ENCODE measurements around the gene DHRS7. TPM values are rescaled to one million over a fixed set of nuclear protein-coding genes. Genes with fewer than 3 reads are reported as not detected.

The DHRS7 gene
- total and polyA plus RNA-seq, 2 experiments from 2014 or later = 39.3 to 39.4 TPM

DNA sequence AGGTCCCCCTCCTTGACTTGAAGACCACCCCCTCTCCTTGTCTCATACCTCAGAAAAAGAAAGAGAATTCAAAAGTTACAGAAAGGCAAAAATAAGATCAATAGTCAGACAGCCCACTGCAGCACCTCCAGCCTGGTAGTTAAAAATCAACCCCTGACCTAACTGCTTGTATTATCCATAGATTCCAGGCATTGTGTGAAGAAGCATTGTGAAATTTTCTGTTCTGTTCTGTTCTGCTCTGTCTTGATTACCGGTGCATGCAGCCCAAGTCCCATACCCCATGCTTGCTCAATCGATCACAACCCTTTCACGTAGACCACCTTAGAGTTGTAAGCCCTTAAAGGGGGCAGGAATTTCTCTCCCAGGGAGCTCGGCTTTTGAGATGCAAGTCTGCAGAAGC, 5.8 kb upstream of the DHRS7 start (continued):
- TF ChIP-seq, protein P1, sequence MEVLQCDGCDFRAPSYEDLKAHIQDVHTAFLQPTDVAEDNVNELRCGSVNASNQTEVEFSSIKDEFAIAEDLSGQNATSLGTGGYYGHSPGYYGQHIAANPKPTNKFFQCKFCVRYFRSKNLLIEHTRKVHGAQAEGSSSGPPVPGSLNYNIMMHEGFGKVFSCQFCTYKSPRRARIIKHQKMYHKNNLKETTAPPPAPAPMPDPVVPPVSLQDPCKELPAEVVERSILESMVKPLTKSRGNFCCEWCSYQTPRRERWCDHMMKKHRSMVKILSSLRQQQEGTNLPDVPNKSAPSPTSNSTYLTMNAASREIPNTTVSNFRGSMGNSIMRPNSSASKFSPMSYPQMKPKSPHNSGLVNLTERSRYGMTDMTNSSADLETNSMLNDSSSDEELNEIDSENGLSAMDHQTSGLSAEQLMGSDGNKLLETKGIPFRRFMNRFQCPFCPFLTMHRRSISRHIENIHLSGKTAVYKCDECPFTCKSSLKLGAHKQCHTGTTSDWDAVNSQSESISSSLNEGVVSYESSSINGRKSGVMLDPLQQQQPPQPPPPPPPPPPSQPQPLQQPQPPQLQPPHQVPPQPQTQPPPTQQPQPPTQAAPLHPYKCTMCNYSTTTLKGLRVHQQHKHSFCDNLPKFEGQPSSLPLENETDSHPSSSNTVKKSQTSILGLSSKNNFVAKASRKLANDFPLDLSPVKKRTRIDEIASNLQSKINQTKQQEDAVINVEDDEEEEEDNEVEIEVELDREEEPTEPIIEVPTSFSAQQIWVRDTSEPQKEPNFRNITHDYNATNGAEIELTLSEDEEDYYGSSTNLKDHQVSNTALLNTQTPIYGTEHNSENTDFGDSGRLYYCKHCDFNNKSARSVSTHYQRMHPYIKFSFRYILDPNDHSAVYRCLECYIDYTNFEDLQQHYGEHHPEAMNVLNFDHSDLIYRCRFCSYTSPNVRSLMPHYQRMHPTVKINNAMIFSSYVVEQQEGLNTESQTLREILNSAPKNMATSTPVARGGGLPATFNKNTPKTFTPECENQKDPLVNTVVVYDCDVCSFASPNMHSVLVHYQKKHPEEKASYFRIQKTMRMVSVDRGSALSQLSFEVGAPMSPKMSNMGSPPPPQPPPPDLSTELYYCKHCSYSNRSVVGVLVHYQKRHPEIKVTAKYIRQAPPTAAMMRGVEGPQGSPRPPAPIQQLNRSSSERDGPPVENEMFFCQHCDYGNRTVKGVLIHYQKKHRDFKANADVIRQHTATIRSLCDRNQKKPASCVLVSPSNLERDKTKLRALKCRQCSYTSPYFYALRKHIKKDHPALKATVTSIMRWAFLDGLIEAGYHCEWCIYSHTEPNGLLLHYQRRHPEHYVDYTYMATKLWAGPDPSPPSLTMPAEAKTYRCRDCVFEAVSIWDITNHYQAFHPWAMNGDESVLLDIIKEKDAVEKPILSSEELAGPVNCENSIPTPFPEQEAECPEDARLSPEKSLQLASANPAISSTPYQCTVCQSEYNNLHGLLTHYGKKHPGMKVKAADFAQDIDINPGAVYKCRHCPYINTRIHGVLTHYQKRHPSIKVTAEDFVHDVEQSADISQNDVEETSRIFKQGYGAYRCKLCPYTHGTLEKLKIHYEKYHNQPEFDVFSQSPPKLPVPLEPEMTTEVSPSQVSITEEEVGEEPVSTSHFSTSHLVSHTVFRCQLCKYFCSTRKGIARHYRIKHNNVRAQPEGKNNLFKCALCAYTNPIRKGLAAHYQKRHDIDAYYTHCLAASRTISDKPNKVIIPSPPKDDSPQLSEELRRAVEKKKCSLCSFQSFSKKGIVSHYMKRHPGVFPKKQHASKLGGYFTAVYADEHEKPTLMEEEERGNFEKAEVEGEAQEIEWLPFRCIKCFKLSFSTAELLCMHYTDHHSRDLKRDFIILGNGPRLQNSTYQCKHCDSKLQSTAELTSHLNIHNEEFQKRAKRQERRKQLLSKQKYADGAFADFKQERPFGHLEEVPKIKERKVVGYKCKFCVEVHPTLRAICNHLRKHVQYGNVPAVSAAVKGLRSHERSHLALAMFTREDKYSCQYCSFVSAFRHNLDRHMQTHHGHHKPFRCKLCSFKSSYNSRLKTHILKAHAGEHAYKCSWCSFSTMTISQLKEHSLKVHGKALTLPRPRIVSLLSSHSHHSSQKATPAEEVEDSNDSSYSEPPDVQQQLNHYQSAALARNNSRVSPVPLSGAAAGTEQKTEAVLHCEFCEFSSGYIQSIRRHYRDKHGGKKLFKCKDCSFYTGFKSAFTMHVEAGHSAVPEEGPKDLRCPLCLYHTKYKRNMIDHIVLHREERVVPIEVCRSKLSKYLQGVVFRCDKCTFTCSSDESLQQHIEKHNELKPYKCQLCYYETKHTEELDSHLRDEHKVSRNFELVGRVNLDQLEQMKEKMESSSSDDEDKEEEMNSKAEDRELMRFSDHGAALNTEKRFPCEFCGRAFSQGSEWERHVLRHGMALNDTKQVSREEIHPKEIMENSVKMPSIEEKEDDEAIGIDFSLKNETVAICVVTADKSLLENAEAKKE (CRISPR knock-in tag; IDR thresholded peaks at IDR 0.05) = no peak
- TF ChIP-seq NANOG (IDR thresholded peaks at IDR 0.05; ENCODE audit: borderline replicate concordance) (no peak), REST (IDR thresholded peaks at IDR 0.05; ENCODE audit: unreplicated experiment) (no peak), POLR2AphosphoS5 (IDR thresholded peaks at IDR 0.05; ENCODE audit: low read depth) (no peak), STAT1 (IDR thresholded peaks at IDR 0.05; ENCODE audit: unreplicated experiment) (no peak), ETS1 (IDR thresholded peaks at IDR 0.05) (no peak), CTCF (conservative IDR thresholded peaks at IDR 0.05; ENCODE audit: low read depth in 2 of 2) (no peak), ZNF114 (CRISPR knock-in tag; IDR thresholded peaks at IDR 0.05) (no peak)
